Measurements from ENCODE around the gene OOSP3. TPM values are rescaled to one million over a fixed set of nuclear protein-coding genes. Genes with fewer than 3 reads are reported as not detected.

OOSP3 gene
- total RNA-seq, 6 experiments from 2014 or later: not detected

DNA sequence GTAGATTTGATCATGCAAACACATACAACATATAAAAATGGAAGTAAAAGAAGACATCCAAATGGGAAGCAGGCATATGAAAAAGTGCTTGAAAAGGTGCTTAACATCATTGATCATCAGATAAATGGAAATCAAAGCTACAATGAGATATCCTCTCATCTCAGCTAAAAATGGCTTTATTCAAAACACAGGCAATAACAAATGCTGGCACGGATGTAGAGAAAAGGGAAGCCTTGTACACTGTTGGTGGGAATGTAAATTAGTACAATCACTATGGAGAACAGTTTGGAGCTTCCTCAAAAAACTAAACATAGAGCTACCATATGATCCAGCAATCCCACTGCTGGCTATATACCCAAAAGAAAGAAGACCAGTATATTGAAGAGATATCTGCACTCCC lies 11.7 kb upstream of the OOSP3 start:
- DNase-seq (no peak), ATAC-seq (no peak)
- no peak overlapping the region for H3K27ac ChIP-seq
- no peaks in the 10 kb centered on the region for H3K4me1 ChIP-seq
- TF ChIP-seq, protein P1, sequence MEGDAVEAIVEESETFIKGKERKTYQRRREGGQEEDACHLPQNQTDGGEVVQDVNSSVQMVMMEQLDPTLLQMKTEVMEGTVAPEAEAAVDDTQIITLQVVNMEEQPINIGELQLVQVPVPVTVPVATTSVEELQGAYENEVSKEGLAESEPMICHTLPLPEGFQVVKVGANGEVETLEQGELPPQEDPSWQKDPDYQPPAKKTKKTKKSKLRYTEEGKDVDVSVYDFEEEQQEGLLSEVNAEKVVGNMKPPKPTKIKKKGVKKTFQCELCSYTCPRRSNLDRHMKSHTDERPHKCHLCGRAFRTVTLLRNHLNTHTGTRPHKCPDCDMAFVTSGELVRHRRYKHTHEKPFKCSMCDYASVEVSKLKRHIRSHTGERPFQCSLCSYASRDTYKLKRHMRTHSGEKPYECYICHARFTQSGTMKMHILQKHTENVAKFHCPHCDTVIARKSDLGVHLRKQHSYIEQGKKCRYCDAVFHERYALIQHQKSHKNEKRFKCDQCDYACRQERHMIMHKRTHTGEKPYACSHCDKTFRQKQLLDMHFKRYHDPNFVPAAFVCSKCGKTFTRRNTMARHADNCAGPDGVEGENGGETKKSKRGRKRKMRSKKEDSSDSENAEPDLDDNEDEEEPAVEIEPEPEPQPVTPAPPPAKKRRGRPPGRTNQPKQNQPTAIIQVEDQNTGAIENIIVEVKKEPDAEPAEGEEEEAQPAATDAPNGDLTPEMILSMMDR (IDR thresholded peaks at IDR 0.05): no peak
- TF ChIP-seq POLR2A (IDR thresholded peaks at IDR 0.05): no peak
- H3K9me3 ChIP-seq: no peaks in the 10 kb centered on the region
- H3K4me3 ChIP-seq: no peak overlapping the region
- H3K27me3 ChIP-seq: no peaks in the 10 kb centered on the region
- no peaks in the 10 kb centered on the region for H3K36me3 ChIP-seq
- 11% methylated on average over 1 of the region's 1 CpG for WGBS (ENCODE audit: insufficient coverage, low coverage, low lambda C conversion rate, missing lambda C conversion rate)
- intact Hi-C loops (cut with DNase I): no loop called here

DNA sequence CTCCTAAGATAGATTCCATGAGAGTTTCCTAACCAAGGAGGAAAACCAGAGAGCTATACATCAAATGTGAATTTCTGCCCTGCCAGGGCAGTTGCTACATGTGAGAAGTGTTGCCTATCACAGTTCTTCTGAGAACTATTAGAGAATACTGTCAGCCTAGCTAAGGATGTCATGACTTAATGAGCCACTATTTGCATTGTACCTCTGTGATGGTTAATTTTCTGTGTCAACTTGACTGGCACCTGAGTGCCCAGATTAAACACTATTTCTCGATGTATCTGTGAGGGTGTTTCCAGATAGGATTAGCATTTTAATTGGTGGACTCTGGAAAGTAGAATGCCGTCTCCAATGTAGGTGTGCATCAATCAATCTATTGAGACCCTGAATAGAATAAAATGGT lies 10.6 kb upstream of the OOSP3 start:
- Histone ChIP-seq H3K27ac (no peak overlapping the region), H3K4me1 (no peaks in the 10 kb centered on the region), H3K36me3 (no peaks in the 10 kb centered on the region), H3K9me3 (no peaks in the 10 kb centered on the region), H3K4me3 (no peak overlapping the region), H3K27me3 (no peaks in the 10 kb centered on the region)
- ATAC-seq (no peak), DNase-seq (no peak)
- no peak for TF ChIP-seq POLR2A (IDR thresholded peaks at IDR 0.05)
- TF ChIP-seq, protein P1 (IDR thresholded peaks at IDR 0.05): no peak
- intact Hi-C loops (cut with DNase I): no loop called here
- 83% methylated on average over 2 of the region's 2 CpGs for WGBS (ENCODE audit: insufficient coverage, low coverage, low lambda C conversion rate, missing lambda C conversion rate)

DNA sequence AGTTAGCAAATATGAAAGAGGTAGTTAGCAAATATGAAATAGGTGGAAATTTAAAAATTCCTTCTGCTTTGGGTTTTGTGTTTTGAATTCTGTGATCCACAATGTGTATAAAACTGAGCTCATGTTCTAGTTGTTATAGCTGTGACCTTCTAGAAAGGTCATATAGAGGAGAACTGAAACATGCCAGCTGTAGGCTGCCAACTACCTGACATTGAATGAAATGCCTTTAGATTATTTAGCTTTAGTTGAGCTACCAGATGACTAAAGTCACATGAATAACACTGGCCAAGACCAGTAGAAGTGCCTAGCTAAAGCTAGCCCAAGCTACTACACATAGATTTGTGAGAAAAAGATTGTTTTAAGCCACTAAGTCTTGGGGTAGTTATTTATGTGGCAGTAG lies 6.5 kb upstream of the OOSP3 start:
- no peak overlapping the region for H3K4me3 ChIP-seq
- H3K36me3 ChIP-seq: no peaks in the 10 kb centered on the region
- H3K27ac ChIP-seq: no peak overlapping the region
- TF ChIP-seq, protein P1 (IDR thresholded peaks at IDR 0.05): no peak
- no peak for TF ChIP-seq POLR2A (IDR thresholded peaks at IDR 0.05)
- intact Hi-C loops (cut with DNase I): no loop called here
- no peaks in the 10 kb centered on the region for H3K9me3 ChIP-seq
- no peaks in the 10 kb centered on the region for H3K27me3 ChIP-seq
- H3K4me1 ChIP-seq: no peaks in the 10 kb centered on the region
- no peak for DNase-seq
- no peak for ATAC-seq

DNA sequence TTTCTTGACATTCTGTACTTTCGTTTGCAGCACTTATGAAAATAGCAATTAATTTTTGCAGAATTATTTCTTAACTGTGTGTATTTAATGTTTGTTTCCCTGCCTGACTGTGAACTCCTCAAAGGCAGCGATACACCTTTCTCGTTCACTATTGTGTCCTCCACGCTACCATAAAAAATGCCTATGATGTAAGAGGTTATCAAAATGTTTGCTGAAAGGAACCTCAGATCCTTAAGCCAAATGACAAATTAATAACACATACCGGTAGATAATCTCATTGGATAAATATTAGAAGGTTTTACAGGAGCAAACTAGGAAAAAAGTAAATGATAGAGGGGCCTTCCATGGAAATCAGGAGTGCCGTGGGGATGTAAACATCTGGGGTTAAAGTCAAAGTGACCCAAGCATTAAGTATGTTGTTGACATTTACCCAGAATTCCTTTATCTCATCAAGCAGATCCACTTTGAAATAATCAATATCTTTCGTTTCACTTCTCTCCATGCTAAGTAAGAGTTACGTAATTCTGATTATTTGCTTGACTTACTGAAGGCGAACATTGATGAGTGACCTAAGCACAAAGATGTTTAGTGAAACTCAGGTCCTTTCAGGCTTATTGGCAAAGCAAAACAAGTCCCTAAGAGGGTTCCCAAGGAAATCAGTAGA lies 2.6 kb upstream of the OOSP3 start:
- no peaks in the 10 kb centered on the region for H3K4me1 ChIP-seq
- no peak for TF ChIP-seq POLR2A (IDR thresholded peaks at IDR 0.05)
- TF ChIP-seq, protein P1 (IDR thresholded peaks at IDR 0.05): no peak
- H3K9me3 ChIP-seq: no peaks in the 10 kb centered on the region
- H3K36me3 ChIP-seq: no peaks in the 10 kb centered on the region
- DNase-seq (no peak), ATAC-seq (peak in 2 of 4 donors; percentile 28 to 44)
- 32% methylated on average over 9 of the region's 9 CpGs for WGBS (ENCODE audit: insufficient coverage, low coverage, low lambda C conversion rate, missing lambda C conversion rate)
- H3K4me3 ChIP-seq: no peak overlapping the region
- intact Hi-C loops (cut with DNase I): no loop called here
- H3K27me3 ChIP-seq: no peaks in the 10 kb centered on the region
- H3K27ac ChIP-seq: no peak overlapping the region

DNA sequence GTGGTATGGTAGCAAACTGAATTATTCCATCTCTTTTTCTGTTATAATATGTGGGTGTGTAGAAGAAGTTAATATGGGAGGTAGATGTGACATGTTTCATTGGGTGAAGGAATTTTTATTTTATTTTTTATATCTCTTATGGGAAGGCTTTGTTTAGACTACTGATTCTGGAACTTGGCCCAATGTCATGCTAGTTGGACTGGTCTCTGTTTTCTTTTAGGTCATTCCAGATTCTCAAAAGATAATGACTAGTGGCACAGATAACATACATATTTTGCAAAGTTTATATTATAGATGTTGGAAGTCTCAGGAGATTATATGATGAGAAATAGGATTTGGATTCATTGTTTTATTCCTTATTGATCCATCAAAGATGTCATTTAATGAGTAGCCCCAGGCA lies 1.3 kb upstream of the OOSP3 start:
- no peak for ATAC-seq
- Histone ChIP-seq H3K27me3 (no peaks in the 10 kb centered on the region), H3K27ac (no peak overlapping the region)

More for the DNA sequence above, 1.3 kb upstream of the OOSP3 start:
- no peak for DNase-seq
- Histone ChIP-seq H3K4me3 (no peak overlapping the region), H3K9me3 (no peaks in the 10 kb centered on the region), H3K4me1 (no peaks in the 10 kb centered on the region), H3K36me3 (no peaks in the 10 kb centered on the region)
- intact Hi-C loops (cut with DNase I): no loop called here
- TF ChIP-seq POLR2A (IDR thresholded peaks at IDR 0.05): no peak
- TF ChIP-seq, protein P1 (IDR thresholded peaks at IDR 0.05): no peak

Data from right lobe of liver (tissue), 6 donors.